HepG2 (cell line): ENCODE data around the gene PTGER3. TPM values are rescaled to one million over a fixed set of nuclear protein-coding genes. Genes with fewer than 3 reads are reported as not detected.

Experiments used
- ATAC-seq: fragments of 200-7000 bp; cut with Tn5 transposase; 3 replicates; pipeline ENCODE4 v1.9.1; 2020; ENCODE audit warnings: mild to moderate bottlenecking, moderate library complexity
- BruUV-seq: library from RNA; stranded (reverse); fragments of 400-500 nt; replicated peaks from 2 replicates; lab custom pipeline; 2021; lab: Mats Ljungman, UMichigan
- CTCF ChIA-PET: fragments of 300-600 bp; formaldehyde crosslinking; extraction: SDS; loops from one replicate; lab custom pipeline; 2021; ENCODE audit warnings: low total read pairs, inconsistent platforms, low intra/inter-chr PET ratio; lab: Yijun Ruan, JAX
- POLR2A ChIA-PET: fragments of 350-600 bp; sonication (Branson Sonifier 250); formaldehyde crosslinking; loops from one replicate; lab custom pipeline; 2020; ENCODE audit warnings: antibody characterized with exemption, inconsistent platforms; lab: Yijun Ruan, JAX
- DNase-seq: peaks from one replicate; pipeline ENCODE4 v3.0.0-alpha.2; 2015; ENCODE audit warnings: low spot score
- FAIRE-seq: peaks from 3 replicates; lab custom pipeline; 2011; peaks lifted over from hg19 to GRCh38; lab: Jason Lieb, UNC
- H2AFZ ChIP-seq: one replicate; pipeline ENCODE4 v1.6.1; 2011; ENCODE audit warnings: low read length, inconsistent platforms
- H3K27ac ChIP-seq: fragments of 300-600 bp; 3 replicates; pipeline ENCODE4 v1.8.0; 2011; ENCODE audit warnings: mixed run types, mild to moderate bottlenecking, mixed read lengths, low read length, inconsistent platforms; ENCODE audit not compliant: insufficient read depth; ENCODE audit errors: extremely low read length
- H3K27me3 ChIP-seq, 2 experiments: fragments of 200-600 bp in 1 of 2; 2 replicates in 1 of 2; 3 replicates in 1 of 2; pipeline versions ENCODE4 v1.6.0 to v1.8.0; 2011; ENCODE audit warnings: low read length in 2 of 2, mild to moderate bottlenecking in 2 of 2, moderate library complexity in 2 of 2, inconsistent platforms in 1 of 2; ENCODE audit not compliant: insufficient read depth in 2 of 2, control insufficient read depth in 1 of 2
- H3K36me3 ChIP-seq, 2 experiments: fragments of 200-600 bp in 1 of 2; replicated peaks in 1 of 2; 2 replicates in 1 of 2; 3 replicates in 1 of 2; pipeline versions ENCODE4 v1.5.1 to v1.8.0; 2011; ENCODE audit warnings: low read length in 2 of 2, inconsistent platforms in 1 of 2; ENCODE audit not compliant: insufficient read depth in 2 of 2, control insufficient read depth in 1 of 2
- H3K4me1 ChIP-seq: 2 replicates; pipeline ENCODE4 v1.5.1; 2012; ENCODE audit warnings: low read length, inconsistent platforms; ENCODE audit not compliant: insufficient read depth
- H3K4me2 ChIP-seq: 2 replicates; pipeline ENCODE4 v1.6.0; 2011; ENCODE audit warnings: low read depth, low read length, inconsistent platforms
- H3K4me3 ChIP-seq, 3 experiments: fragments of 200-600 bp in 1 of 3; sonication (generic), shearing (Covaris generic) in 1 of 3; replicated peaks in 1 of 3; 2 replicates each; pipeline ENCODE4 v1.5.1; 2011 to 2016; ENCODE audit warnings: low read length in 3 of 3, inconsistent platforms in 2 of 3, low read depth in 2 of 3, mild to moderate bottlenecking in 2 of 3, control low read depth in 1 of 3, mixed read lengths in 1 of 3; ENCODE audit not compliant: insufficient read depth in 1 of 3
- H3K79me2 ChIP-seq: one replicate; pipeline ENCODE4 v1.6.1; 2011; ENCODE audit warnings: low read length, inconsistent platforms; ENCODE audit not compliant: insufficient read depth
- H3K9ac ChIP-seq: 2 replicates; pipeline ENCODE4 v1.6.0; 2011; ENCODE audit warnings: mild to moderate bottlenecking, low read depth, low read length, inconsistent platforms; ENCODE audit not compliant: insufficient read depth
- H3K9me3 ChIP-seq: 2 replicates; pipeline ENCODE4 v1.5.1; 2012; ENCODE audit warnings: mild to moderate bottlenecking, low read length
- H4K20me1 ChIP-seq: 2 replicates; pipeline ENCODE4 v1.6.0; 2011; ENCODE audit warnings: inconsistent platforms, mild to moderate bottlenecking, low read length, moderate library complexity; ENCODE audit not compliant: insufficient read depth
- HCFC1 ChIP-seq: fragments of 150-350 bp; IDR thresholded peaks from 2 replicates; pipeline ENCODE4 v1.6.1; 2014; ENCODE audit warnings: low read depth, low read length
- KAT7 ChIP-seq: IDR thresholded peaks from 2 replicates; pipeline ENCODE4 v1.6.1; 2018; ENCODE audit warnings: borderline replicate concordance, missing compliant biosample characterization
- ZNF674 ChIP-seq: sonication (generic); formaldehyde crosslinking; IDR thresholded peaks from 2 replicates; pipeline ENCODE4 v1.5.0; 2020; ENCODE audit warnings: low read depth, mild to moderate bottlenecking, missing genetic modification reagents
- WGBS: methylation state at CpG from one replicate; pipeline ENCODE4 v1.1.6; 2017; ENCODE audit warnings: low lambda C conversion rate; 5-methylcytosine and 5-hydroxymethylcytosine counted together
- in situ Hi-C: cut with HindIII; loops from 2 replicates; pipeline ENCODE4 v1.10.0; 2017; ENCODE audit warnings: low pct_unique_long_range_greater_than_20kb; ENCODE audit not compliant: extremely low pct_ligation_motif_present
- intact Hi-C: fragments of 100-400 bp; cut with micrococcal nuclease; formaldehyde crosslinking; loops from one replicate; pipeline ENCODE4 v1.10.0; 2022; ENCODE audit not compliant: unreplicated experiment
- polyA plus RNA-seq, 8 experiments: library from polyadenylated mRNA; depleted of rRNA in 3 of 8; stranded (reverse) in 7 of 8; unstranded in 1 of 8; fragments of >200 nt; fragmentation: Illumina TruSeq in 4 of 8; extraction: Trizol in 4 of 8; gene quantifications; 2 replicates each; pipeline versions ENCODE4 v1.2.1 to v1.2.3, GENCODE V29; 2011 to 2016; ENCODE audit warnings: low read depth in 4 of 8, missing spikeins in 1 of 8, mixed read lengths in 1 of 8; ENCODE audit not compliant: insufficient read depth in 1 of 8
- total RNA-seq, 5 experiments: library from RNA; depleted of rRNA; stranded (reverse); fragments of >200 nt; fragmentation: Illumina TruSeq; extraction: Trizol; gene quantifications; 2 replicates each; pipeline ENCODE4 v1.2.3, GENCODE V29; 2016; ENCODE audit warnings: low read depth in 1 of 5
- TF ChIP-seq, protein P1 (sequence below), 2 experiments: sonication (generic) in 1 of 2; formaldehyde crosslinking in 1 of 2; IDR thresholded peaks; 2 replicates each; pipeline versions ENCODE4 v1.4.0 to v1.6.1; 2016 to 2020; ENCODE audit warnings: borderline replicate concordance in 1 of 2, low read depth in 1 of 2, mild to moderate bottlenecking in 1 of 2, missing genetic modification reagents in 1 of 2
- TF ChIP-seq, protein P2 (sequence below): IDR thresholded peaks from 2 replicates; pipeline ENCODE4 v1.6.1; 2016; ENCODE audit warnings: control low read depth
- TF ChIP-seq, protein P3 (sequence below): sonication (generic); formaldehyde crosslinking; IDR thresholded peaks from 2 replicates; pipeline ENCODE4 v1.4.0; 2020; ENCODE audit warnings: missing genetic modification reagents, borderline replicate concordance

PTGER3 gene
- total and polyA plus RNA-seq, 2 of the 13 experiments (the other 11 are each of a cell fraction or from before 2014, with no cell fraction given): 0.01 TPM; not detected in 1

DNA sequence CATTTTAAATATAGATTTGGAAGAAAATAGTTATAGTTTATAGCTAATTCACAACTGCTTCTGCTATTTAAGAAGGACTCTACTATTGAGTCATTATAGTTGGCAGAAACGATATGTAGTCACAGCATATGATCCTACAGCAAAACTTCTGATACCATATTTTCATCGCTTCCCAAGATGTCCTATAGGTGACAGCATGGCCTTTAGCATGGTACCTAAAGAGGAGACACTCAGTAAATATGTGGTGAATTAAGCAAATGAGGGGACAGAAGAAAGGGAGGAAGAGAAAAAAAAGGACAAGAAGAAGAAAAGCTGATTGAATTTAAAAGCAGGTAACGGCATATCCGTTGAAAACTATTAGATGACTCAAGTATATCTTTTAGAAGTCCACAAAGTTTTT, 77.2 kb downstream of the PTGER3 start:
- no peak overlapping the region for H3K9ac ChIP-seq
- no peaks in the 10 kb centered on the region for H3K36me3 ChIP-seq
- 0% methylated on average over 4 of the region's 4 CpGs for WGBS
- H3K9me3 ChIP-seq: no peaks in the 10 kb centered on the region
- H3K27ac ChIP-seq: no peak overlapping the region
- TF ChIP-seq, protein P1, sequence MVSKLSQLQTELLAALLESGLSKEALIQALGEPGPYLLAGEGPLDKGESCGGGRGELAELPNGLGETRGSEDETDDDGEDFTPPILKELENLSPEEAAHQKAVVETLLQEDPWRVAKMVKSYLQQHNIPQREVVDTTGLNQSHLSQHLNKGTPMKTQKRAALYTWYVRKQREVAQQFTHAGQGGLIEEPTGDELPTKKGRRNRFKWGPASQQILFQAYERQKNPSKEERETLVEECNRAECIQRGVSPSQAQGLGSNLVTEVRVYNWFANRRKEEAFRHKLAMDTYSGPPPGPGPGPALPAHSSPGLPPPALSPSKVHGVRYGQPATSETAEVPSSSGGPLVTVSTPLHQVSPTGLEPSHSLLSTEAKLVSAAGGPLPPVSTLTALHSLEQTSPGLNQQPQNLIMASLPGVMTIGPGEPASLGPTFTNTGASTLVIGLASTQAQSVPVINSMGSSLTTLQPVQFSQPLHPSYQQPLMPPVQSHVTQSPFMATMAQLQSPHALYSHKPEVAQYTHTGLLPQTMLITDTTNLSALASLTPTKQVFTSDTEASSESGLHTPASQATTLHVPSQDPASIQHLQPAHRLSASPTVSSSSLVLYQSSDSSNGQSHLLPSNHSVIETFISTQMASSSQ (IDR thresholded peaks at IDR 0.05; ENCODE audit: low read depth): no peak
- TF ChIP-seq, protein P1 (CRISPR knock-in tag; IDR thresholded peaks at IDR 0.05; ENCODE audit: borderline replicate concordance): no peak
- TF ChIP-seq, protein P2, sequence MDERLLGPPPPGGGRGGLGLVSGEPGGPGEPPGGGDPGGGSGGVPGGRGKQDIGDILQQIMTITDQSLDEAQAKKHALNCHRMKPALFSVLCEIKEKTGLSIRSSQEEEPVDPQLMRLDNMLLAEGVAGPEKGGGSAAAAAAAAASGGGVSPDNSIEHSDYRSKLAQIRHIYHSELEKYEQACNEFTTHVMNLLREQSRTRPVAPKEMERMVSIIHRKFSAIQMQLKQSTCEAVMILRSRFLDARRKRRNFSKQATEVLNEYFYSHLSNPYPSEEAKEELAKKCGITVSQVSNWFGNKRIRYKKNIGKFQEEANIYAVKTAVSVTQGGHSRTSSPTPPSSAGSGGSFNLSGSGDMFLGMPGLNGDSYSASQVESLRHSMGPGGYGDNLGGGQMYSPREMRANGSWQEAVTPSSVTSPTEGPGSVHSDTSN: no peak
- TF ChIP-seq KAT7 (CRISPR knock-in tag) (no peak), ZNF674 (no peak), HCFC1 (no peak)
- TF ChIP-seq, protein P3, sequence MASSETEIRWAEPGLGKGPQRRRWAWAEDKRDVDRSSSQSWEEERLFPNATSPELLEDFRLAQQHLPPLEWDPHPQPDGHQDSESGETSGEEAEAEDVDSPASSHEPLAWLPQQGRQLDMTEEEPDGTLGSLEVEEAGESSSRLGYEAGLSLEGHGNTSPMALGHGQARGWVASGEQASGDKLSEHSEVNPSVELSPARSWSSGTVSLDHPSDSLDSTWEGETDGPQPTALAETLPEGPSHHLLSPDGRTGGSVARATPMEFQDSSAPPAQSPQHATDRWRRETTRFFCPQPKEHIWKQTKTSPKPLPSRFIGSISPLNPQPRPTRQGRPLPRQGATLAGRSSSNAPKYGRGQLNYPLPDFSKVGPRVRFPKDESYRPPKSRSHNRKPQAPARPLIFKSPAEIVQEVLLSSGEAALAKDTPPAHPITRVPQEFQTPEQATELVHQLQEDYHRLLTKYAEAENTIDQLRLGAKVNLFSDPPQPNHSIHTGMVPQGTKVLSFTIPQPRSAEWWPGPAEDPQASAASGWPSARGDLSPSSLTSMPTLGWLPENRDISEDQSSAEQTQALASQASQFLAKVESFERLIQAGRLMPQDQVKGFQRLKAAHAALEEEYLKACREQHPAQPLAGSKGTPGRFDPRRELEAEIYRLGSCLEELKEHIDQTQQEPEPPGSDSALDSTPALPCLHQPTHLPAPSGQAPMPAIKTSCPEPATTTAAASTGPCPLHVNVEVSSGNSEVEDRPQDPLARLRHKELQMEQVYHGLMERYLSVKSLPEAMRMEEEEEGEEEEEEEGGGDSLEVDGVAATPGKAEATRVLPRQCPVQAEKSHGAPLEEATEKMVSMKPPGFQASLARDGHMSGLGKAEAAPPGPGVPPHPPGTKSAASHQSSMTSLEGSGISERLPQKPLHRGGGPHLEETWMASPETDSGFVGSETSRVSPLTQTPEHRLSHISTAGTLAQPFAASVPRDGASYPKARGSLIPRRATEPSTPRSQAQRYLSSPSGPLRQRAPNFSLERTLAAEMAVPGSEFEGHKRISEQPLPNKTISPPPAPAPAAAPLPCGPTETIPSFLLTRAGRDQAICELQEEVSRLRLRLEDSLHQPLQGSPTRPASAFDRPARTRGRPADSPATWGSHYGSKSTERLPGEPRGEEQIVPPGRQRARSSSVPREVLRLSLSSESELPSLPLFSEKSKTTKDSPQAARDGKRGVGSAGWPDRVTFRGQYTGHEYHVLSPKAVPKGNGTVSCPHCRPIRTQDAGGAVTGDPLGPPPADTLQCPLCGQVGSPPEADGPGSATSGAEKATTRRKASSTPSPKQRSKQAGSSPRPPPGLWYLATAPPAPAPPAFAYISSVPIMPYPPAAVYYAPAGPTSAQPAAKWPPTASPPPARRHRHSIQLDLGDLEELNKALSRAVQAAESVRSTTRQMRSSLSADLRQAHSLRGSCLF (CRISPR knock-in tag): no peak
- H3K4me2 ChIP-seq: no peak overlapping the region
- intact Hi-C loops (no loop called here), in situ Hi-C loops (no loop called here)
- H4K20me1 ChIP-seq: no peaks in the 10 kb centered on the region
- BruUV-seq: no TSS peak
- no peak overlapping the region for H2AFZ ChIP-seq
- DNase-seq (no peak), FAIRE-seq (no peak), ATAC-seq (no peak)
- H3K27me3 ChIP-seq: no peaks in the 10 kb centered on the region
- no peaks in the 10 kb centered on the region for H3K79me2 ChIP-seq
- CTCF ChIA-PET: no interaction called here
- H3K4me3 ChIP-seq: no peak overlapping the region
- no peaks in the 10 kb centered on the region for H3K4me1 ChIP-seq
- POLR2A ChIA-PET: no interaction called here
